ENCODE results near the gene C17orf113.
A peak's percentile ranks its signal among the peaks of the same experiment; 100 is the strongest.
"Not testable (repeated sequence)": the region's sequence is repeated elsewhere in the genome, so short reads cannot be mapped to it uniquely, and the experiment has no call there.

The C17orf113 gene

GRCh38 chr17:42040818-42041217, 9.6 kb downstream of the C17orf113 start:
- DNase-seq, result no peak

DNA sequence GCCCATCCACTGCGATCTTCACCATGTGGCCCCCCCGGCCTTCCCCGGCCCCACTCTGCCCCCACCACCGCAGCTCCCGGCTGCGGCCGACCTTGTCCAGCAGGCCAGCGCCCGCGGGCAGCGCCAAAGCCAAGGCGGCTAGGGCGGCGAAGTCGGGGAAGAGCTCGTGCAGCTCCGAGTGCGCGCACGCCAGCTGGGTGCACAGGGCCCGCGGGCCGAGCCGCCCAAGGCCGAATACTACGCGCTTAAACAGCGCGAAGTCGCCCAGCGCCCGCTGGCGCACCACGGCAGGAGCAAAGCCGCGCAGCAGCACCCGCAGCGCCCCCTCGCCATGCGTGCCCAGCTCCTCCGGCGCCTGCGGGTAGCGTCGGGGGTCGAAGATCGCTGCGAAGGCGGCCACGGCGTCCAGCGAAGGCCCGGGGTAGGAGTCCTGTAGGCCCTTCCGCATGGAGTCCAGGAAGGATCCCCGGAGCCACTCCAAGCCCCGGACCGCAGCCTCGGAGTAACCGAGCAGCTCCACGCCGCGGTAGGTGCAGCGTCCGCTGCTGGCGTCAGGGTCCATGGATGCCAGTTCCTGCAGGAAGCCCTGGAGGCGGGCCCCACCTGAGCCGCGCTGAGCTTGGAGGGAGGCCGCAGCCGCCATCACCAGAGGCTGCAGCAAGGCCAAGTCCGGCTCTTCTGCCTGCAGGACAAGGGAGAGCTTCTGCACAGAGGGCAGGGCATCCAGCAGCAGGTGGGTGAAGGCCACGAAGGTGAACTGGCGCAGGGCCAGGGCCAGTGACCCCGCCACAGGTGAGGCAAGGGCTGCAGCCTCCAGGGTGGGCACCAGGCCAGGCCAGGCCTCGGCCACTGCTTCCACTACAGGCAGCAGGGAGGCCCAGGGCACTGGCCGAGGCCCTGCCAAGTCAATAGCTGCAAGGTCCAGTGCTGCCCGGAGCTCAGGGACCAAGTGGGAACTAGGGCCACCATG, 10.3 kb downstream of the C17orf113 start:
- no peak for DNase-seq

DNA sequence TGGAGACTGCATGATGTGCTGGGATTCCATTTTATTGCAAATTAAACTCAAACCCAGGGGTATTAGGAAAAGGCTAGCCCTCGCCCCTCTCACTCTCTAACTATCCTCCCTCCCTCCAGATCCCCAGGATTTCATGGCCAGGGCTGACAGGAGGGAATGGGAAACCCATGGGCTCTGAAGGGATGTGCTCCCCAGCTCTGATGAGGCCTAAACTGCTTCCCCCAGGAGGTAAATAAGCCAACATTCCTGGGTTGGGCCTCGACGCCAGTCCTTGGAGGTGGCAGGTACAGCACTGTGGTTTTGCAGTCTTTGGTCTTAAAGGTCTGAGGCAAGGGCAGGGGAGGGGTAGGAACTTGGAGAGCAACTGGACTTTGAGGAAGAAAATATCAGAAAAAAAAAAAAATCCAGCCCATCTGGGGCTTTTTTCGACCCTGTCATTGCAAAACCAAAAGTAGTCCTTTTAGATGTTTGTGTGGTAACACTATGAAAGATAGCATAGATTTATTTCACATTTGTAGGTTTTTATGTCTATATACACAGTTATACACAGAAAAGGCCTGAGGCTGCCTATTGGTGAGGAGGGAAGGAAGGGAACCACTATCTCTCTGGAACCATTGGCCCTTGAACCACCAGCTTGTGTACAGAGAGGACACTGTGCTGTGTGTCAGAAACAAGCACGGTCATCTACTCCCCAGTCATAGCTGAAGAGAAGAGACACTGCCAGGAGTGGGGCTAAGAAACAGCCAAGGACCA, 12.0 kb downstream of the C17orf113 start:
- no peak for DNase-seq

GRCh38 chr17:42034059-42034458, 16.3 kb downstream of the C17orf113 start:
- DNase-seq, result no peak

DNA sequence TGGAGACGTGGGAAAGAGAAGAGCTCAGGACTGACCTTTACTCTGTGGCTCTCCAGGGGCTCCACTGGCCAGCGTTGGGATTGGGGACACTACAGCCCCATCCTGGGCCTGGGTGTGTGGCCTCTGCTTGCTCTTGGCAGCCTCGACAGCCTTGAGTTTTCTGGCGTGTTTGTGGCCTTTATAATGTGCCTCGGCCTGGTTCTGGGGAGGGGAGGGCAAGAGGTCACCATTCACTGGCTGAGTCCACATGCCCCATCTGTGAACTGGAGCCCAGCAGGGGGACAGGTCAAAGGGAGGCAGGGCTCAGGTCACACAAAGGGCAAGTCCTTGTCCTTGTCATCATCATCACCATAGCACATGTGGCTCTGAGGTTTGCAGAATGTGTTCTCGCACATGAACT, 18.8 kb downstream of the C17orf113 start:
- no peak for DNase-seq

- DNase-seq, result no peak
Observed at GRCh38 chr17:42028791-42029127, 21.6 kb downstream of the C17orf113 start.

DNA sequence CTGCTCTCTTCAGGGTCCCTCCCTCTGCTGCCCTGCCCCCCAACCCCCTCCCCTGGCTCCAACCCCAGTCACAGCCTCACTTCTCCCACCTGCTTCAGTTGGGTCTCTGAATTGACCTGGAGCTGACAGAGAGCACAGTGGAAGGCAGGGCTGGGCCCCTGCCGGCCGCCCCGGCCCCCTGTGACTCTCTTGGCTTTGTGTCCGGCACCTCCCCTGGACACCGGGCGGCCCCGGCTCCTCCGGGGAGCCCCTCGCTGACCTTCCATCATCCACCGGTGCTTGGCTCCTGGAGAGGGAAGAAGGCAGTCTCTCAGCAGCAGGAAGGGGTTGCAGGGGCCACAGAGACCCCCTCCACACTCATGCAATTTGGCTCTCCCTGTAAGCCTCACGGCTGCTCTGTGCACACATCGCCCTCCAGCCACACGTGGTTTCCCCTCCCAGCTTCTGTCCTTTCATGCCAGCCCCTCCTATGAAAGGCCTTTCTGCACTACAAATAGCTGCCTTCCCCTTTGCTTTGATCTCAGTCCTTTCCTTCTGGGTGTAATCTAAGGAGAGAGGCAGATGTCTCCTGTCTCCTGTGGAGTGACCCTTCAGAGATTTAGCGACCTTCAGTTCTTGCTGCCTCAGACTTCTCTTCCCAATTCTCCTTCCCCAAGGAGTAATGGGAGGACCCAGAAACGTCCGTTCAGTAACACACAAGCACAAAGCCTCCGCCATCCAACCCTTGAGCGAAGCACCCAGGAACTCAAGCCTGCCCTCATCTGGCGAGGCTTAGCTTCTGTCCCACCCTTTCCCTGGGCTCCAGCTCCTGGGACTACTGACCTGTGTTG, 22.2 kb downstream of the C17orf113 start:
- DNase-seq, result no peak

DNA sequence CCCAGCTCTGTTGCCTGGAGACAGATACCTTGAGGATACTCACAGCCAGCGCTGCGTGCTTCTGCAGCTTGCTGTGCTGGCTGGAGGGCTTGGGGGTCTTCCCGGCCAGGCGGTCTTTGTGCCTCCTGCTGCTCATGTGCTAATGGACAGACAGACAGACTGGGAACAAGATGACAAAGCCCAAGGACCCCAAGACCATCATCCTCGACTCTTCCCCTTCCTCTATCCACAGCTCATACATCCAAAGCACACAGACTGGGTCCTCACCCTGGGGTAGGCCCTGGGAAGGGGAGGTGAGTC, 22.9 kb downstream of the C17orf113 start:
- no peak for DNase-seq

GRCh38 chr17:42026857-42027589, 23.4 kb downstream of the C17orf113 start:
- DNase-seq, result no peak

DNA sequence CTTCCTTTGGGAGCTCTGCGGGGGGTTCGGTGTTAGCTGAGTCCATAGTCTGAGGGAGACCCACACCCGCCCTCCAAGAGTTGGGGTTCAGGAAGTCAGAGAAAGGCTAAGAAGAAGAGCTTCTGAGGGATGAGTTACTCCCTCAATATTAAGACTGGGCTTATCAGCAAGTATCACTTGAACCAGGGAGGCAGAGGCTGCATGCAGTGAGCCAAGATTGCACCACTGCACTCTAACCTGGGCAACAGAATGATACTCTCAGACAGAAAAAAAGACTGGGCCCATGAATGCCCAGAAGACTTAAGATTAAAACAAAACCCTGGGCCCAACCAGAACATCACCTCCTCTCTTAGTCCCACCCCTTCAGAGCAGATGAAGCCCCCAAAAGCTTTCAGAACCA, 24.5 kb downstream of the C17orf113 start:
- DNase-seq, result no peak

- no peak for DNase-seq
Observed at GRCh38 chr17:42025191-42025579, 25.2 kb downstream of the C17orf113 start.

DNA sequence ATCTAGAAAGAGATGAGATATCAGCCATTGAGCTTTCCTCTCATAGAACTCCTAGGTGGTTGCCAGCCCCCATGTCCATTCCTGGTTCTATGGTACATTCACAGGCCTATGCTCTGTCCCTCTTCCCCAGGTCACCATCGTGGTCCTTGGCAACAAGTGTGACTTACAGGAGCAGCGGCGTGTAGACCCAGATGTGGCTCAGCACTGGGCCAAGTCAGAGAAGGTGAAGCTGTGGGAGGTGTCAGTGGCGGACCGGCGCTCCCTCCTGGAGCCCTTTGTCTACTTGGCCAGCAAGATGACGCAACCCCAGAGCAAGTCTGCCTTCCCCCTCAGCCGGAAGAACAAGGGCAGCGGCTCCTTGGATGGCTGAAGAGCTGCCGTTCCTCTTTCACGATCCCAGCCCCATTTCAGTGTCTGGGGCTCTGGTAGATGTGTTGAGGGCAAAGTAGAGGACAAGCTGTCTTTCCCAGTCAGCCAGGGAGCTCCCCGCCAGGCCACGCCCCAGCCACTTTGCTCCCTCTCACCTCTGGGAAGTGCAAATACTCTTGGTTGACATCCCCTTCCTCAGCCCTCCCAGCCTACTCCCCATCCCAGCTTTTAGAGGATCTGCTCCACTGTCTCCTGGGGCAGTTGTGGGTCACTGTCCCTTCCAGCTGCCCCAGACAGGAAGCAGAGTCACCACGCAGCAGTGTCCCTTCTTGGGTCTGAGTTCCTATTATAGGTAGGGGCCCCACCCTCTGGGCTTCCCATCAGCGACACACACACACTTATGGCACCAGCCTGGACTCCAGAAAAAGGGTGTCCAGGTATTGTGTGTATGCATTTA, 26.7 kb downstream of the C17orf113 start:
- no peak for DNase-seq

DNA sequence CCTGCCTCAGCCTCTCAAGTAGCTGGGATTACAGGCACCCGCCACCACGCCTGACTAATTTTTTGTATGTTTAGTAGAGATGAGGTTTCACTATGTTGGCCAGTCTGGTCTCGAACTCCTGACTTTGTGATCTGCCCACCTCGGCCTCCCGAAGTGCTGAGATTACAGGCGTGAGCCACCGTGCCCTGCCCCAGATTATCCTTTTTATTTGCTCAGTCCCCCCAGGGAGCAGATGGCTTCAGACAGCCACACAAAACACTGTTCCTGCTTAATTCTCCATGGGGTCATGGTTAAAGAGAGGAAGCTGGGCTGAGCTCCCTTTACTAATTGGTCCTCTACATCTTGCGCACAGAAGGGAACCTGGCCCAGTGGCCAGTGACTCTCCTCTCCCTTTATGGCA, 29.6 kb downstream of the C17orf113 start:
- DNase-seq, result not testable (repeated sequence)

GRCh38 chr17:42019509-42020404, 30.6 kb downstream of the C17orf113 start, which contains the start of gene NKIRAS2:
Gene NKIRAS2, plus strand, starts transcription at chr17:42020090. Its CDS starts 1,488 bp downstream, at chr17:42021578.
- peak; percentile 22 for DNase-seq

DNA sequence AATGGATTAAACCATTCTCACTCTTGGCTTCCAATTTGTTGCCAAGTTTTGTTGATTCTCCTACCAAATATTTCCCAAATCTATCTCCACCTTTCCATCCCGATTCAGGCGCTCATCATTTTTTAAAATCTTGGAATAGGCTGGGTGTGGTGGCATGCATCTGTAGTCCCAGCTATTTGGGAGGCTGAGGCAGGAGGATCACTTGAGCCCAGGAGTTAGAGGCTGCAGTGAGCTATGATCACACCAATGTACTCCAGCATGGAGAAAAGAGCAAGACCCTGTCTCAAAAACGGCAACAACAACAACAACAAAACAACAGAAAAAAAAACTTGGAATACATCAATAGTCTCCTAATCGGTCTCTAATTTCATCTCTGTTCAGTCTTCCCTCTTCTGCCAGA, 31.4 kb downstream of the C17orf113 start:
- no peak for DNase-seq

GRCh38 chr17:42018339-42018738, 32.1 kb downstream of the C17orf113 start:
- DNase-seq, result no peak

DNA sequence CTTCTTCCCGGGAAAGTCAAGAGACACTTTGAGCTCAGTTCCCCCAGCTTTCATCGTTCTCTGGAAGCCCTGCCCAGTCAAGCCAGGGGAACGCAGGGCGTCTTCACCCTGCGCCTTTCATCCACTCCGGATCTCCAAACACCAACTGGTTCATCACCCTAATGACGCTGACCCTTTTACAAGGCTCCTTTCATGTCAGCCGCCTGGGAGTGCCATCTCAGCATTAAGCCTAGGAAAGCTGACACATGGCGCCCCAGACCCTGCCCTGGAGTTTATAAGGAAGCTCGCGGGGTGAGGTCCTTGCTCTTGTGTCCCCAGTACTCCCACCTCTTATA, 32.6 kb downstream of the C17orf113 start:
- no peak for DNase-seq

GRCh38 chr17:42016941-42017865, 33.2 kb downstream of the C17orf113 start, which contains the start of gene DNAJC7:
Gene DNAJC7, minus strand, starts transcription at chr17:42017439. Its CDS starts 23 bp downstream, at chr17:42017416.
- DNase-seq, result peak; percentile 65

DNA sequence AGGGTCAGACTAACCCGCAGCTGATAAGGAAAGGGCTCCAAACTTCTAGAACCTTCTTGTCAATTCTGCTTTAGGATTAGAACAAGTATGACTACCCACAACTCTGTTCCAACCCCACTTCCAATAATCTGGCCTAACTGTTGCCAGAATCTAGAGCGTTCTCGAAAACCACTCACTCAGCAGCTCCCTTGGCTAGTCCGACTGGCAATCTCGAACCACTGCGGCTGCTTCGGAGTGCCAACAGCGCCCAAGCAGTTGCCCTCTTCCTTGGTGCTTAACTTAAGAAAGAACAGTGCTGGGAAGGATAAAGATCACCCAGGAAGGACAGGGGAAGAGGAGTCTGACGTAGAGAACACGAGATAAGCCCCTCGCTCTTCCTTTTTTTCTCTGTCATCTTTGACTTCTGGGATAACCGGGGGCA, 34.0 kb downstream of the C17orf113 start:
- DNase-seq, result no peak
